HCT116 (cell line): ENCODE measurements around the gene MED13L. TPM values are rescaled to one million over a fixed set of nuclear protein-coding genes. Genes with fewer than 3 reads are reported as not detected.

ENCODE experiments used
- ATAC-seq: fragments of 200-7000 bp; cut with Tn5 transposase; 2 replicates; pipeline ENCODE4 v1.9.1; 2020; ENCODE audit warnings: mild to moderate bottlenecking, moderate library complexity
- BruUV-seq: library from RNA; stranded (reverse); fragments of 400-500 nt; replicated peaks from 2 replicates; lab custom pipeline; 2021; lab: Mats Ljungman, UMichigan
- CTCF ChIA-PET: fragments of 300-600 bp; sonication (Branson Sonifier 250); formaldehyde crosslinking; loops from one replicate; lab custom pipeline; 2021; ENCODE audit warnings: antibody characterized with exemption; lab: Charles Lee
- POLR2A ChIA-PET: fragments of 300-600, 350-600 bp; sonication (Branson Sonifier 250); formaldehyde crosslinking; loops from one replicate; lab custom pipeline; 2021; ENCODE audit warnings: antibody characterized with exemption; lab: Charles Lee
- RAD21 ChIA-PET, 2 experiments: fragments of 300-600 bp; sonication (Branson Sonifier 250); formaldehyde crosslinking; loops; one replicate each; lab custom pipeline; 2023; ENCODE audit warnings: low total read pairs in 2 of 2; ENCODE audit not compliant: uncharacterized antibody in 2 of 2, unreplicated experiment in 2 of 2, low non-redundant PET in 1 of 2; lab: Charles Lee
- DNase-seq: peaks from one replicate; pipeline ENCODE4 v3.0.0-alpha.2; 2010; ENCODE audit warnings: low read depth, low spot score
- H2AFZ ChIP-seq: fragments of 200-600 bp; shearing (Covaris generic), sonication (generic); 2 replicates; pipeline ENCODE4 v1.6.1; 2017; ENCODE audit warnings: low read depth, mixed run types, mixed read lengths, antibody characterized with exemption, low read length; ENCODE audit not compliant: poor library complexity, severe bottlenecking
- H3K27ac ChIP-seq: 2 replicates; pipeline ENCODE4 v1.5.1; 2012; ENCODE audit warnings: low read depth, low read length
- H3K27me3 ChIP-seq: fragments of 200-600 bp; sonication (generic); 2 replicates; pipeline ENCODE4 v1.6.1; 2016; ENCODE audit warnings: mixed run types, low read length, mixed read lengths; ENCODE audit not compliant: insufficient read depth
- H3K36me3 ChIP-seq, 2 experiments: fragments of 200-500 bp in 1 of 2; fragments of 200-600 bp in 1 of 2; sonication (Bioruptor generic) in 1 of 2; sonication (generic) in 1 of 2; 2 replicates each; pipeline versions ENCODE4 v1.5.1 to v1.6.1; 2014 to 2016; ENCODE audit warnings: low read length in 2 of 2, inconsistent platforms in 1 of 2, mixed read lengths in 1 of 2, mixed run types in 1 of 2; ENCODE audit not compliant: insufficient read depth in 2 of 2, control insufficient read depth in 1 of 2
- H3K4me1 ChIP-seq, 2 experiments: fragments of 200-600 bp in 1 of 2; sonication (generic) in 1 of 2; 2 replicates each; pipeline versions ENCODE4 v1.5.1 to v1.6.1; 2012 to 2017; ENCODE audit warnings: low read length in 2 of 2, inconsistent platforms in 1 of 2, mild to moderate bottlenecking in 1 of 2, mixed read lengths in 1 of 2, mixed run types in 1 of 2, moderate library complexity in 1 of 2; ENCODE audit not compliant: insufficient read depth in 2 of 2, control insufficient read depth in 1 of 2
- H3K4me2 ChIP-seq: fragments of 200-600 bp; sonication (generic); 2 replicates; pipeline ENCODE4 v1.6.1; 2017; ENCODE audit warnings: mixed run types, low read length, mixed read lengths
- H3K4me3 ChIP-seq, 2 experiments: fragments of 200-600 bp in 1 of 2; sonication (generic) in 1 of 2; replicated peaks in 1 of 2; 2 replicates each; pipeline ENCODE4 v1.5.1; 2011 to 2016; ENCODE audit warnings: low read length in 2 of 2, control low read depth in 1 of 2, low read depth in 1 of 2, mild to moderate bottlenecking in 1 of 2, mixed read lengths in 1 of 2, mixed run types in 1 of 2
- H3K79me2 ChIP-seq: fragments of 200-600 bp; sonication (generic); 2 replicates; pipeline ENCODE4 v1.6.1; 2017; ENCODE audit warnings: mild to moderate bottlenecking, mixed run types, low read length, moderate library complexity, mixed read lengths; ENCODE audit not compliant: insufficient read depth
- H3K9ac ChIP-seq: fragments of 200-600 bp; sonication (generic); 2 replicates; pipeline ENCODE4 v1.6.1; 2016; ENCODE audit warnings: low read length, mixed read lengths
- H3K9me2 ChIP-seq: fragments of 200-600 bp; sonication (generic), shearing (Covaris generic); 2 replicates; pipeline ENCODE4 v1.6.1; 2017; ENCODE audit warnings: mixed run types, mild to moderate bottlenecking, moderate library complexity; ENCODE audit not compliant: insufficient read depth
- H3K9me3 ChIP-seq, 2 experiments: fragments of 200-500 bp in 1 of 2; fragments of 200-600 bp in 1 of 2; sonication (Bioruptor generic) in 1 of 2; sonication (generic) in 1 of 2; 2 replicates each; pipeline ENCODE4 v1.6.1; 2014 to 2017; ENCODE audit warnings: low read length in 2 of 2, mixed read lengths in 2 of 2, inconsistent platforms in 1 of 2, low read depth in 1 of 2, mild to moderate bottlenecking in 1 of 2, mixed run types in 1 of 2, moderate library complexity in 1 of 2; ENCODE audit not compliant: control insufficient read depth in 1 of 2, insufficient read depth in 1 of 2
- H4K20me1 ChIP-seq: fragments of 200-600 bp; sonication (generic), shearing (Covaris generic); 2 replicates; pipeline ENCODE4 v1.6.1; 2017; ENCODE audit warnings: mixed run types, mild to moderate bottlenecking, moderate library complexity; ENCODE audit not compliant: insufficient read depth
- ATF3 ChIP-seq: IDR thresholded peaks from 2 replicates; pipeline ENCODE4 v1.6.1; 2012
- CBX3 ChIP-seq: IDR thresholded peaks from 2 replicates; pipeline ENCODE4 v1.6.1; 2012; ENCODE audit warnings: low read depth
- CEBPB ChIP-seq: IDR thresholded peaks from 2 replicates; pipeline ENCODE4 v1.6.1; 2012; ENCODE audit warnings: low read depth
- CTCF ChIP-seq, 3 experiments: fragments of 200-600 bp in 1 of 3; sonication (generic) in 1 of 3; IDR thresholded peaks in 2 of 3; conservative IDR thresholded peaks in 1 of 3; 2 replicates each; pipeline ENCODE4 v1.5.1; 2012 to 2017; ENCODE audit warnings: low read depth in 2 of 3, low read length in 2 of 3, antibody characterized with exemption in 1 of 3, borderline replicate concordance in 1 of 3, control low read depth in 1 of 3, mild to moderate bottlenecking in 1 of 3, mixed read lengths in 1 of 3, mixed run types in 1 of 3, moderate library complexity in 1 of 3; ENCODE audit not compliant: insufficient read depth in 1 of 3
- EGR1 ChIP-seq: IDR thresholded peaks from 2 replicates; pipeline ENCODE4 v1.6.1; 2012; ENCODE audit warnings: low read depth
- EZH2 ChIP-seq: fragments of 200-600 bp; sonication (generic); IDR thresholded peaks from 2 replicates; pipeline ENCODE4 v1.6.1; 2017; ENCODE audit warnings: antibody characterized with exemption, mixed run types
- EZH2phosphoT487 ChIP-seq: fragments of 200-600 bp; IDR thresholded peaks from 2 replicates; pipeline ENCODE4 v1.6.1; 2018; ENCODE audit warnings: antibody characterized with exemption, borderline replicate concordance
- MAX ChIP-seq: IDR thresholded peaks from 2 replicates; pipeline ENCODE4 v1.6.1; 2012
- POLR2A ChIP-seq: IDR thresholded peaks from 2 replicates; pipeline ENCODE4 v1.7.0; 2011; ENCODE audit warnings: borderline replicate concordance; ENCODE audit not compliant: insufficient read depth, insufficient read length; ENCODE audit errors: extremely low read depth
- POLR2AphosphoS5 ChIP-seq: IDR thresholded peaks from 2 replicates; pipeline ENCODE4 v1.6.1; 2011; ENCODE audit warnings: mild to moderate bottlenecking, low read depth, low read length, moderate library complexity
- REST ChIP-seq: IDR thresholded peaks from 2 replicates; pipeline ENCODE4 v1.6.1; 2012; ENCODE audit warnings: low read depth
- SRF ChIP-seq: IDR thresholded peaks from 2 replicates; pipeline ENCODE4 v1.6.1; 2012; ENCODE audit warnings: low read depth
- TCF7L2 ChIP-seq: IDR thresholded peaks from 2 replicates; pipeline ENCODE4 v1.7.0; 2011; ENCODE audit warnings: borderline replicate concordance, inconsistent platforms; ENCODE audit not compliant: insufficient read depth, insufficient read length; ENCODE audit errors: extremely low read depth
- ZBTB33 ChIP-seq: IDR thresholded peaks from 2 replicates; pipeline ENCODE4 v1.6.1; 2011; ENCODE audit warnings: mild to moderate bottlenecking, low read length, moderate library complexity; ENCODE audit not compliant: insufficient replicate concordance; ENCODE audit errors: extremely low read depth
- ZFX ChIP-seq: fragments of 450-650 bp; IDR thresholded peaks from 2 replicates; pipeline ENCODE4 v1.6.1; 2017
- ZNF274 ChIP-seq: fragments of 200-500 bp; sonication (Bioruptor generic); IDR thresholded peaks from 2 replicates; pipeline ENCODE4 v1.6.1; 2014; ENCODE audit warnings: mild to moderate bottlenecking, low read depth, low read length, inconsistent platforms
- intact Hi-C: fragments of 100-400 bp; cut with micrococcal nuclease; formaldehyde crosslinking; loops from 2 replicates; pipeline ENCODE4 v1.10.0; 2022
- total RNA-seq: library from RNA; stranded (reverse); gene quantifications from one replicate; pipeline ENCODE4 v1.2.1, GENCODE V29; 2021; ENCODE audit not compliant: unreplicated experiment

The MED13L gene
- total RNA-seq, 1 experiment from 2014 or later, result 176 TPM

- DNase-seq (no peak), ATAC-seq (no peak)
- CTCF ChIA-PET, result no interaction called here
- H3K4me1 ChIP-seq, result no peaks in the 10 kb centered on the region; a peak in 1 of 4 replicates
- RAD21 ChIA-PET, result no interaction called here
- H3K9me2 ChIP-seq, result no peaks in the 10 kb centered on the region
- H3K27ac ChIP-seq, result no peak overlapping the region
- H4K20me1 ChIP-seq, result peaks cover 57% of the 10 kb centered on the region; the same call in 1 of the 2 replicates
- no TSS peak for BruUV-seq
- H3K4me3 ChIP-seq, result no peak overlapping the region
- intact Hi-C loops, result no loop called here
- POLR2A ChIA-PET, result no interaction called here
- H3K9ac ChIP-seq, result no peak overlapping the region
- TF ChIP-seq POLR2A (no peak), MAX (no peak), CBX3 (no peak), ATF3 (no peak), CEBPB (no peak), ZNF274 (no peak), EZH2phosphoT487 (no peak), SRF (no peak), EGR1 (no peak), ZBTB33 (no peak), TCF7L2 (no peak), EZH2 (no peak), ZFX (no peak), CTCF (IDR thresholded peaks at IDR 0.05 in 2 of 3, conservative IDR thresholded peaks at IDR 0.05 in 1 of 3; ENCODE audit: borderline replicate concordance in 1 of 3, insufficient read depth in 1 of 3, low read depth in 2 of 3, low read length in 2 of 3) (no peak), POLR2AphosphoS5 (no peak), REST (no peak)
- H3K36me3 ChIP-seq, result no peaks in the 10 kb centered on the region; a peak in 1 of 4 replicates
- H3K9me3 ChIP-seq, result no peaks in the 10 kb centered on the region
- peaks cover 100% of the 10 kb centered on the region for H3K79me2 ChIP-seq
- no peak overlapping the region for H3K4me2 ChIP-seq
- no peaks in the 10 kb centered on the region for H3K27me3 ChIP-seq
- H2AFZ ChIP-seq, result no peak overlapping the region
These were observed 185.9 kb downstream of the MED13L start for GRCh38 chr12:116091579-116091978.
